Esophagus squamous epithelium (tissue), 5 donors: ENCODE results near the gene ODC1. TPM values are rescaled to one million over a fixed set of nuclear protein-coding genes. Genes with fewer than 3 reads are reported as not detected.

Experiments
- DNase-seq: peaks from one replicate; lab custom pipeline; 2025; lab: John Stamatoyannopoulos, UW
- H3K27ac ChIP-seq, 4 donors: fragments of 200-600 bp; sonication (generic); one replicate each; pipeline ENCODE4 v1.5.1; 2016 to 2019; ENCODE audit warnings: mild to moderate bottlenecking in 1 of 4
- H3K27me3 ChIP-seq, 4 donors: fragments of 200-600 bp; sonication (generic); 1 replicate in 3 of 4; 2 replicates in 1 of 4; pipeline versions ENCODE4 v1.5.1 to v1.6.0; 2017 to 2021; ENCODE audit warnings: antibody characterized with exemption in 1 of 4
- H3K36me3 ChIP-seq, 3 donors: fragments of 200-600 bp; sonication (generic); one replicate each; pipeline ENCODE4 v1.5.1; 2016 to 2019
- H3K4me1 ChIP-seq, 3 donors: fragments of 200-600 bp; sonication (generic); one replicate each; pipeline ENCODE4 v1.5.1; 2017 to 2019
- H3K4me3 ChIP-seq, 4 donors: fragments of 200-600 bp; sonication (generic); 1 replicate in 3 of 4; 2 replicates in 1 of 4; pipeline ENCODE4 v1.5.1; 2016 to 2019; ENCODE audit warnings: mild to moderate bottlenecking in 2 of 4, moderate library complexity in 1 of 4
- H3K9me3 ChIP-seq, 3 donors: fragments of 200-600 bp; sonication (generic); one replicate each; pipeline ENCODE4 v1.5.1; 2016 to 2019
- POLR2A ChIP-seq, 4 donors: fragments of 450-650 bp; IDR thresholded peaks; one replicate each; pipeline ENCODE4 v1.6.1; 2017; ENCODE audit warnings: antibody characterized with exemption in 4 of 4, mild to moderate bottlenecking in 4 of 4, moderate library complexity in 3 of 4
- WGBS, 2 donors: methylation state at CpG; one replicate each; pipeline ENCODE4 v1.1.5; 2018; 5-methylcytosine and 5-hydroxymethylcytosine counted together
- intact Hi-C: fragments of 100-400 bp; cut with DNase I; formaldehyde crosslinking; loops from one replicate; pipeline ENCODE4 v1.15.0; 2022
- total RNA-seq, 4 donors: library from RNA; depleted of rRNA; stranded (reverse); fragments of >200 nt; gene quantifications; one replicate each; pipeline ENCODE4 v1.1.0, GENCODE V29; 2016
- TF ChIP-seq, protein P1 (sequence below), 6 experiments: fragments of 450-650 bp in 4 of 6; fragments of 200-600 bp in 2 of 6; sonication (generic) in 2 of 6; IDR thresholded peaks; one replicate each; pipeline ENCODE4 v1.5.1; 2016 to 2019; ENCODE audit warnings: antibody characterized with exemption in 6 of 6, mild to moderate bottlenecking in 4 of 6, moderate library complexity in 4 of 6
- donor health status: DM: yes; HTN: yes; CAD: no.

Gene ODC1
- total RNA-seq, 4 donors from 2014 or later, result 14.9 to 66.8 (median 26.3) TPM

DNA sequence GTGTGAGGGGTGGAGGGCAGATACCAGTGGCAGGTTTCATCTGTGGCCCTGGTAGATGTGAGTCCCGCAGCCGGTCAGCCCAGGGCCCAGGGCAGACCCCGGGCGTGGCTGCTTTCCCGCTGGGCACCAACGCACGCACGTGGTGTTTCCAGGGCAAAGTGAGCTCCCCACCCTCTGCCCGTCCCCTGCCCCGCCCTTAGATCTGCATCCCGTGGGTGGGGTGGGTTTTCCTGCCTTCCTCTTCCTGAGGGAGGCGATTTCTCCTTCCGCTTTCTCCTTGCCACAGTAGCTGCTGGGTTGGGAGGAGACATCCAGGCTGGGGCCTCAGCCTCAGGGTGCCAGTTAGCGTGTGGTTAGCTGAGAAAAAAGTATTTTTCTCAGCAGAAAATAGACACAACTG lies 49.6 kb downstream of the ODC1 start:
- intact Hi-C loops, result no loop called here
- Histone ChIP-seq H3K4me1 (peaks cover 14 to 45% (median 16%) of the 10 kb centered on the region in 3 donors), H3K27ac (peak overlapping the region in 2 of 4 donors; percentile 29 to 61)

GRCh38 chr2:10397878-10398277 lies 50.2 kb downstream of the ODC1 start:
- Histone ChIP-seq H3K4me1 (peaks cover 19 to 51% (median 22%) of the 10 kb centered on the region in 3 donors), H3K9me3 (no peaks in the 10 kb centered on the region), H3K4me3 (no peak overlapping the region), H3K27ac (peak overlapping the region in 2 of 4 donors; percentile 29 to 61), H3K36me3 (peaks cover 0 to 9% (median 0%) of the 10 kb centered on the region in 3 donors), H3K27me3 (no peaks in the 10 kb centered on the region)
- WGBS, 2 donors, result 67 to 73% methylated on average over 3 to 4 of the region's 4 CpGs
- no peak for TF ChIP-seq POLR2A (IDR thresholded peaks at IDR 0.05)
- TF ChIP-seq, protein P1, sequence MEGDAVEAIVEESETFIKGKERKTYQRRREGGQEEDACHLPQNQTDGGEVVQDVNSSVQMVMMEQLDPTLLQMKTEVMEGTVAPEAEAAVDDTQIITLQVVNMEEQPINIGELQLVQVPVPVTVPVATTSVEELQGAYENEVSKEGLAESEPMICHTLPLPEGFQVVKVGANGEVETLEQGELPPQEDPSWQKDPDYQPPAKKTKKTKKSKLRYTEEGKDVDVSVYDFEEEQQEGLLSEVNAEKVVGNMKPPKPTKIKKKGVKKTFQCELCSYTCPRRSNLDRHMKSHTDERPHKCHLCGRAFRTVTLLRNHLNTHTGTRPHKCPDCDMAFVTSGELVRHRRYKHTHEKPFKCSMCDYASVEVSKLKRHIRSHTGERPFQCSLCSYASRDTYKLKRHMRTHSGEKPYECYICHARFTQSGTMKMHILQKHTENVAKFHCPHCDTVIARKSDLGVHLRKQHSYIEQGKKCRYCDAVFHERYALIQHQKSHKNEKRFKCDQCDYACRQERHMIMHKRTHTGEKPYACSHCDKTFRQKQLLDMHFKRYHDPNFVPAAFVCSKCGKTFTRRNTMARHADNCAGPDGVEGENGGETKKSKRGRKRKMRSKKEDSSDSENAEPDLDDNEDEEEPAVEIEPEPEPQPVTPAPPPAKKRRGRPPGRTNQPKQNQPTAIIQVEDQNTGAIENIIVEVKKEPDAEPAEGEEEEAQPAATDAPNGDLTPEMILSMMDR (IDR thresholded peaks at IDR 0.05), result no peak
- no peak for DNase-seq
- intact Hi-C loops, result no loop called here

More for the DNA sequence above, 49.6 kb downstream of the ODC1 start:
- TF ChIP-seq, protein P1 (IDR thresholded peaks at IDR 0.05), result no peak
- TF ChIP-seq POLR2A (IDR thresholded peaks at IDR 0.05), result no peak
- DNase-seq, result no peak
- Histone ChIP-seq H3K4me3 (no peak overlapping the region), H3K27me3 (no peaks in the 10 kb centered on the region), H3K9me3 (no peaks in the 10 kb centered on the region), H3K36me3 (peaks cover 0 to 9% (median 0%) of the 10 kb centered on the region in 3 donors)
- 53 to 57% methylated on average over 3 to 8 of the region's 14 CpGs for WGBS, 2 donors

DNA sequence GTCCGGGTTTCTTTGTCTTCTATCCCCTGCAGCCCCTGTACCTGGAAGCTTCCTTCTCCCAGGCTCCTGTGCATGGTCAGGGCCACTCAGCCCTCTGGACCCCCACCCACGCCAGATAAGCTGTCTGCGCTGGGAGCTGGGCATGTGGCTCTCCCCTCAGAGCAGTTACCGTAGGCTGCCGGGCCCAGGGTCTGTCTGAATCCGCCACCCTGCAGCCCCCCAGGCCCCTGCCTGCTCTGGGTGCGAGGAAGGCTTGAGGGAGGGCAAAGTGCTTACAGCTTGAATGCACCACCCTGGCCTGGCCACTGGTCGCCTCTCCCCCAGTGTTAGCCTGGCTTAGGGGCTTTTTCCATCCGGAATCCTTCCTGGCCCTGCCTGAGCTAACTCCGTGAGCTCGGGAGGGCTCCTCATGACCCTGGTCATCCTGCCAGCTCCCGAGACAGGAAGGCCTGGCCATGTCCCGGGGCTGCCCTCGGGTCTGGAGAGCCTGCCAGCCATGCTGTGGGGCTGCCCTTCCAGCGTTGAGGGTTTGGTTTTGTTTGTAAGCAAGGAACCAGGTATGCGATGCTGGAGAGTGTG lies 50.7 kb downstream of the ODC1 start:
- no peaks in the 10 kb centered on the region for H3K27me3 ChIP-seq
- no peaks in the 10 kb centered on the region for H3K9me3 ChIP-seq
- no peak for TF ChIP-seq POLR2A (IDR thresholded peaks at IDR 0.05)
- TF ChIP-seq, protein P1 (IDR thresholded peaks at IDR 0.05), result no peak
- 73 to 89% methylated on average over 2 to 5 of the region's 16 CpGs for WGBS, 2 donors
- no peak overlapping the region for H3K4me3 ChIP-seq
- intact Hi-C loops, result no loop called here
- peaks cover 19 to 56% (median 26%) of the 10 kb centered on the region in 3 donors for H3K4me1 ChIP-seq
- no peak for DNase-seq
- peaks cover 0 to 9% (median 0%) of the 10 kb centered on the region in 3 donors for H3K36me3 ChIP-seq
- peak overlapping the region in 2 of 4 donors; percentile 29 to 61 for H3K27ac ChIP-seq

DNA sequence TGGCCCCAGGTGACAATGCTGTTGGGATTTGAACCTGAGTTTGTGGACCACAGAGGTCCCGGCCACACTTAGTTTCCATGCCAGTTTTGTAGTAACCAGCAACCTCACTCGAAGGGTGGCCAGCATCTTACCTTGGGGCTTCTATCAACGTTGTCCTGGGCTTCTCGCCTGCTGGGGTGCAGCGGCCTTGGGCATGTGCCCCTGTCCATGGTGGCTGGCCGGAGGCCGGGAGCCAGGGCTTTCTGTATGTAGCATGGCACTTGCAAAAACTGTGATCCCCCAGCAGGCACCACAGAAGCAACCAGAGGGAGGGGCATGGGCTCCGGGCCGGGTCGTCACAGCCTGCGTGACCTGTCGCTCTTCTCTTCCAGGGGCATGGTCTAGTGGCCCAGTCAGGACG lies 51.7 kb downstream of the ODC1 start:
- H3K27me3 ChIP-seq, result no peaks in the 10 kb centered on the region
- no peak for DNase-seq
- H3K4me3 ChIP-seq, result no peak overlapping the region
- H3K9me3 ChIP-seq, result no peaks in the 10 kb centered on the region
- TF ChIP-seq, protein P1 (IDR thresholded peaks at IDR 0.05), result no peak
- TF ChIP-seq POLR2A (IDR thresholded peaks at IDR 0.05), result no peak
- peaks cover 19 to 63% (median 26%) of the 10 kb centered on the region in 3 donors for H3K4me1 ChIP-seq
- H3K27ac ChIP-seq, result no peak overlapping the region
- intact Hi-C loops, result no loop called here
- WGBS, 2 donors, result 100% methylated on average over 2 of the region's 13 CpGs; no CpG with 5 or more reads in 1 of the 2 donors
- H3K36me3 ChIP-seq, result peaks cover 0 to 9% (median 0%) of the 10 kb centered on the region in 3 donors

DNA sequence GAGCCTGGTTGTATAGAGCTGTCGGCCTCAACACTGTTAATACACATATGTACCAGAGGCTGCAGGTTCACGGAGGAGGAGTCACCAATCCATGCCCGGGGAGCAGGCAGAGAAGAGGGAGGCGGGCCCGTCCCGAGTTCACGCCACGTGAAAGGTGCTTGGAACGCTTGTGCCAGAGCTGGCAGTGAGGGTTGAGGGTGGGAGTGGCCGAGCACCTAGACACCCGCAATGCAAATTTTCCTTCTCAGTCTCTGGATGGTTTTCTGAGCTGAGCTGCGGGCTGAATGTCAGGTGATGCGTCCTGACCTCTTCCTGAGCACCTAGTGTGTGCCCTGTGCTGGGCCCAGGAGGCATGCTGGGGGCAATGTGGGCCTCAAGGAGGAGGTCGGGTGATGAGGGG lies 52.2 kb downstream of the ODC1 start:
- peaks cover 0 to 9% (median 0%) of the 10 kb centered on the region in 3 donors for H3K36me3 ChIP-seq
- no peaks in the 10 kb centered on the region for H3K27me3 ChIP-seq
- intact Hi-C loops, result no loop called here
- no peak for DNase-seq
- WGBS, 2 donors, result 76 to 78% methylated on average over 6 to 13 of the region's 14 CpGs
- H3K4me1 ChIP-seq, result peaks cover 19 to 63% (median 25%) of the 10 kb centered on the region in 3 donors
- H3K9me3 ChIP-seq, result no peaks in the 10 kb centered on the region
- TF ChIP-seq POLR2A (IDR thresholded peaks at IDR 0.05), result no peak
- TF ChIP-seq, protein P1 (IDR thresholded peaks at IDR 0.05), result no peak
- H3K4me3 ChIP-seq, result no peak overlapping the region
- H3K27ac ChIP-seq, result no peak overlapping the region
